Suppressor macrophage treated with lipopolysaccharide for 1 hour (primary cell): ENCODE data around the gene SIRT6.
A peak's percentile ranks its signal among the peaks of the same experiment; 100 is the strongest.
"Not testable (repeated sequence)": the region's sequence is repeated elsewhere in the genome, so short reads cannot be mapped to it uniquely, and the experiment has no call there.

ENCODE experiments used
- DNase-seq, 3 donors: peaks; one replicate each; pipeline ENCODE4 v3.0.0-alpha.2; 2020 to 2022

Gene SIRT6

GRCh38 chr19:4199699-4200293 is 17.4 kb upstream of the SIRT6 start:
- no peak for DNase-seq

GRCh38 chr19:4198467-4199126 is 16.2 kb upstream of the SIRT6 start:
- no peak for DNase-seq

GRCh38 chr19:4197625-4198466 is 15.5 kb upstream of the SIRT6 start:
- no peak for DNase-seq

GRCh38 chr19:4197228-4197624 is 14.9 kb upstream of the SIRT6 start:
- no peak for DNase-seq

- no peak for DNase-seq
Observed at GRCh38 chr19:4196587-4197148, 14.3 kb upstream of the SIRT6 start.

GRCh38 chr19:4196009-4196408 is 13.6 kb upstream of the SIRT6 start:
- DNase-seq = no peak

GRCh38 chr19:4194353-4194752 is 12.0 kb upstream of the SIRT6 start:
- no peak for DNase-seq

GRCh38 chr19:4192537-4192936 is 10.2 kb upstream of the SIRT6 start:
- DNase-seq = not testable (repeated sequence)

GRCh38 chr19:4189641-4190040 is 7.3 kb upstream of the SIRT6 start:
- DNase-seq = no peak

- no peak for DNase-seq
Observed at GRCh38 chr19:4187313-4188122, 5.2 kb upstream of the SIRT6 start.

- DNase-seq = peak; percentile 73 to 91 (median 86)
Observed at GRCh38 chr19:4186087-4186993, 4.0 kb upstream of the SIRT6 start.

GRCh38 chr19:4185413-4186086 is 3.2 kb upstream of the SIRT6 start:
- no peak for DNase-seq

- DNase-seq = no peak
Observed at GRCh38 chr19:4184718-4185352, 2.5 kb upstream of the SIRT6 start.

GRCh38 chr19:4183967-4184717 is 1.8 kb upstream of the SIRT6 start:
- peak; percentile 71 to 80 (median 73) for DNase-seq

- no peak for DNase-seq
Observed at GRCh38 chr19:4181053-4181508, 1.3 kb downstream of the SIRT6 start.

- DNase-seq = no peak
Observed at GRCh38 chr19:4178990-4179389, 3.4 kb downstream of the SIRT6 start.

- DNase-seq = no peak
Observed at GRCh38 chr19:4177146-4177545, 5.2 kb downstream of the SIRT6 start.

- DNase-seq = no peak
Observed at GRCh38 chr19:4175669-4175931, 6.8 kb downstream of the SIRT6 start.

- DNase-seq = no peak
Observed at GRCh38 chr19:4174895-4175668, 7.3 kb downstream of the SIRT6 start.
